GM18511 (cell line): ENCODE data around the gene SOST.

Experiments used
- ATAC-seq: cut with Tn5 transposase; IDR thresholded peaks from one replicate; pipeline ENCODE4 v1.9.1; 2021; ENCODE audit warnings: mild to moderate bottlenecking, moderate library complexity; ENCODE audit not compliant: unreplicated experiment

Gene SOST

GRCh38 chr17:43774304-43775250, 16.0 kb upstream of the SOST start:
- ATAC-seq, result no peak

DNA sequence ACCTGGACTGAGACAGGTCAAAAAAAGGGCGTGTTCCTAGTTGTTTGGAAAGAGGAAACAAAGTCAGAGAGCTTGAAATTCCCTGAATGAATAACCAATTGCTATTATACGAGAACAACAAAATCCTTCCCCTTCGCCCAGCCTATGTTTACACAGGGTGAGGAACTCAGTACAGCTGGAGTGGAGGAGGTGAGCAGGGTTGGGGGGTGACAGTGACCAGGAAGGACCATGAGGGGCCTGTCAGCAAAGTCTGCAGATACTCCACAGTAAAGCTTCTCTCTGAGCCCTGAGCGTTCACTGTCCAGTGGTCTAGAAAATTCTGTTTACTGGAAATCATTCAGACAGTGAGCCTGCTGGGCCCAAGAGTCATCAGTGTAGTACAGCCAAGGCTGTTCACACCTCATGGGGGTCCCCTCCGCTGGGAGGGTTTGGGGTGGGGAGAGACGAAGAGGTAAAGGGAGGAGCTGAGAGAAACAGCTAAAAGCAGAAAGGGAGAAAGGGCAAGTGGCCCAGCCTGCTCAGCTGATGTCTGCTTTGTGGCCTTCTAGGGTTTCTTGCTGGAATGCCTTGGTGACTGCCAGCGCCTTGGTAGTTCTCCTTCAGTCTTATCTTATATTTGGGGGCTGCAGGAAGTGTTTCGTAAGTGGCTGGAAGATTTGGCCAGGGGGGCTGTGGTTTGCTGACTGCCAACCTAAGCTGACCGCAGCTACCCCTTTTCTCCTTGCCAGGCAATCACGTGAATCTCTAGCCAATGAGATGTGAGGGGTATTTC, 14.5 kb upstream of the SOST start:
- ATAC-seq, result no peak

DNA sequence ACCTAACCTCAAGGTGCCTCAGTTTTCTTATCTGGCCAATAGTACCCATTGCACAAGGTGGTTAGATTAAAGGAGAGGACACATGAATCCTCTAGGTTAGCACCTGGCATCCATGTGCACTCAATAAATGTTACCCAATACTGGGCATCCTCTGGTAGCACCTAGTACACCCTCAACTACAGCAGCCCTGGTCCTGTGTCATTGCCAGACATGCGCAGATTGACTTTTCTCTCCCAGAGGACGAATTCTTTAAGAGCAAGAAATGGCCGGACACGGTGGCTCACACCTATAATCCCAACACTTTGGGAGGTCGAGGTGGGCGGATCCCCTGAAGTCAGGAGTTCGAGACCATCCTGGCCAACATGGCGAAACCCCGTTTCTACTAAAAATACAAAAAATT, 12.9 kb upstream of the SOST start:
- ATAC-seq, result no peak

DNA sequence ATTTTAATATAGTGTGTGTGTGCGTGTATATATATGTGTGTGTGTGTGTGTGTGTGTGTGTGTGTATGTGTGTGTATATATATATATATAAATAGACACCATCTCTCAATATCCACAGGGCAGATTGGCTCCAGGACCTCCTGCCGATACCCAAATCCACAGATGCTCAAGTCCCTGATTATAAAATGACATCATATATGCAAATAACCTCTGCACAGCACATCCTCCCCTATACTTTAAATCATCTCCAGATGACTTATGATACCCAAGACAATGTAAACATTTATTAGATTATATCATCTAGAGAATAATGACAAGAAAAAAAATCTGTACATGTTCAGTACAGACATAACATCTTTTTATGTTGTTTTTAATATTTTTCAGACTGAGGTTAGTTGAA, 12.4 kb upstream of the SOST start:
- no peak for ATAC-seq

- no peak for ATAC-seq
These were observed 11.3 kb upstream of the SOST start for GRCh38 chr17:43769859-43770258.

DNA sequence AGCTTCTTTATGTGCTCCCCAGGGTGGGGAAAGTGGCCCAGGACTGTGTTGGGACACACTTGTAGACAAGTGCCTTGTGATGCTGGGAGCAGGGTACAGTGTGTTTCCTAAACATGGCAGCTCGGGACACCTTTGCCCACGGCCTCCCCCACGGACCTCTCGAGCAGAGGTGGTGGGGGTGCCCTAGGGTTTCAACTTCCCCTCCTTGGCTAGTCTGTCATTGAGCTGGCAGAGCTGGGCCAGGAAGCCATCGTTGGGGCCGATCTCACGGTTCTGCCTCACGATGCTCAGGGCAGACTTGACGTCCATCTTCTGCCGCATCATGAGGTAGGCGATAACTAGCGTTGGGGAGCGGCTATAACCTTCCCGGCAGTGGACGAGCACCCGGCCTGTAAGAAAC, 10.8 kb upstream of the SOST start:
- ATAC-seq, result no peak

GRCh38 chr17:43768943-43769342, 10.4 kb upstream of the SOST start:
- ATAC-seq, result no peak

DNA sequence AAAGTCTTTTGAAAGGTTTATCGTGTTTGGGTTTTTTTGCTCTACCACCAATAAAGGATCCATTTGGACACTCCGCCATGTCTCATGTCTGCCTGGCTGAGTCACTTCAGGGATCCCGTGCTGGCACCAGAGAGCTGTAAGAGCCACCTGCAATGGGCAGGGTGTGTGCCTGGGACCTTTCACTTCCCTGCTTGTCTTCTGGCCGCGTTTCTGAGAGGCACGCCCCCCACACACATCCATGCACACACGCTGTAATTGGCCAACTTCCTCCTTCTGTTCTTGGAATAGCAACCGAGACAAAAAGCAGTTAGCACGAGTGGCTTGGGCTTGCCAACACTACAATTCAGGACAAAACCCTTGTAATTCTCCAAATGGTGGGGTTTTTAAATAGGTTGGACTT, 9.8 kb upstream of the SOST start:
- ATAC-seq, result no peak

GRCh38 chr17:43767713-43768059, 9.1 kb upstream of the SOST start:
- no peak for ATAC-seq

- ATAC-seq, result no peak
These were observed 8.6 kb upstream of the SOST start for GRCh38 chr17:43767053-43767712.

GRCh38 chr17:43766413-43767052, 7.9 kb upstream of the SOST start:
- ATAC-seq, result no peak

- ATAC-seq, result no peak
These were observed 1.8 kb upstream of the SOST start for GRCh38 chr17:43760254-43760852.

DNA sequence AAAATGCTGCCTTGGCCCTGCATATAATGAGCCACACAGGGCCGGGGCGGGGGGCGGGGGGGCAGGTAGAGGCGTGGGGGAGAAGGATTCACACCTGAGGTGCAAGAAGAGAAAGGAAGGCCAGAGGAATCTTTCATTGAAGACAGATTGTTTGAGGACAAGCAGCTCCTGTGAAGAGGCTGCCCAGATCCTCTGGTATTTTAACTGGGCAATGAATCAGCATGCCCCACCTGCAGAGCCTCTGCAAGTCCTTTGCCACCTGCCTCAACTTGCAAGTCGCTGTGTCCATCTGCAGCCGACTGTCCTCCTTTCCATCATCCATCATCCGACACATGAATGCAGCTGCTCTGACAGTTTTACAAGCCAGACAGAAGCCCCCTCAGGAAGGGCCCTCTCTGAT, 1.2 kb upstream of the SOST start:
- no peak for ATAC-seq

DNA sequence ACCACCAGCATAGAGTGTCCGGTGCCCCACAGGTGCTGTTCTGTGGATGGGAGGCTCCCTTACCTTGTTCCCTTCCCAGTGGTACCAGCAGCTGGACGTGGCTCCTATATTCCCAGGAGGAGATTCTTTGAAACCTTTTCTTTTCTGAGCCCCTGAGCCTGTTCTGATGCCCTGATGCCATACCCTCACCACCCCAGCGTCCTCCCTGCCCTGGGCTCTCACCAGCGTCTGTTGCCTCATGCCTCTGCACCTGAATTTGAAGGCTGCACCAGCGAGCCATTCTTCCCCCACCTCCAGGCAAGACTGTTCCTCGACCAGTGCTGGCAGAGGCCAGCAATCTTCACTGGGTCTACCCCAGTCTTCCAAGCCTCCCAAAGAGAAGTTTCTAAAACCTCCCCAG, 505 bp downstream of the SOST start:
- no peak for ATAC-seq

DNA sequence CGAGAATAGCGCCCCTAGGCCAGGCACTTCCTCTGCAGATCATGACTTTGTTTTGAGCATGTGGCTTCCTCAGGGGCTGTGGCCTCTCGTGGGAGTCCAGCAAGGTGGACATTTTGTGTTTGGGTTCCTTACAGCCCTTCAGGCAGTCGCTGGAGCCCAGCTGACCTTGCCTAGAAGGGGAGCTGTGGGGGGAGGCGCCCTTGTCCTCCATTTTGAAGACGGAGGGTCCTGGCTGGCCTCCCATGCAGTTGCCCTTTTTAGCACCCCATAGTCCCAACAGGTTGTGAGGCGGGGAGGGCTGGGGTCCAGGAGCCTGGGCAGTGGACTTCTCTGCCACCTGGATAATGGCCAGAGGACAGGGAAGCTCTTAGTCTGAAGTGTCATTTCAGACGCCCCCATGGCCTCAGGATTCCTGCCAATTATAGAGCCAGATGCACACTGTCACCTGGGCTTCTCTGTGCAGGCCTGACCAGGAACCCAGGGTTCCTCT, 1.4 kb downstream of the SOST start:
- no peak for ATAC-seq

DNA sequence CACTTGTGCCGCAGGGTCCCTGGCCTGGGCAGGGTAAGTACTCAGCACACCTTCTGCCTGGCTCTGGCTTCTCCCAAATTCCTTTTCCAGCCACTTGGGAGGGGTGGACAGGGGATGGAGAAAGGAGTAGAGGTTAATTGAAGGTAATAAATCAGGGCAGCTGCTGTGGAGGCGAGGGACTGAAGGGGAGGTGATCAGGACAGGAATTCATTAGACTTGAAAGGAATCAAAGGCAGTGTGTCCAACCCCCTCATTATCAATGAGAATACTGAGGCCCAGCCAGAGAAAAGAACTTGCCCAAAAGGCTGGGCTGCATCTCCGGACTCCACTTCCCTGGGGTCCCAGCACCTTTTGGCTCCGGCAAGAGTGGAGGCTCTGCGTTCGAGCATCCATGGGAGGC, 2.4 kb downstream of the SOST start:
- no peak for ATAC-seq

DNA sequence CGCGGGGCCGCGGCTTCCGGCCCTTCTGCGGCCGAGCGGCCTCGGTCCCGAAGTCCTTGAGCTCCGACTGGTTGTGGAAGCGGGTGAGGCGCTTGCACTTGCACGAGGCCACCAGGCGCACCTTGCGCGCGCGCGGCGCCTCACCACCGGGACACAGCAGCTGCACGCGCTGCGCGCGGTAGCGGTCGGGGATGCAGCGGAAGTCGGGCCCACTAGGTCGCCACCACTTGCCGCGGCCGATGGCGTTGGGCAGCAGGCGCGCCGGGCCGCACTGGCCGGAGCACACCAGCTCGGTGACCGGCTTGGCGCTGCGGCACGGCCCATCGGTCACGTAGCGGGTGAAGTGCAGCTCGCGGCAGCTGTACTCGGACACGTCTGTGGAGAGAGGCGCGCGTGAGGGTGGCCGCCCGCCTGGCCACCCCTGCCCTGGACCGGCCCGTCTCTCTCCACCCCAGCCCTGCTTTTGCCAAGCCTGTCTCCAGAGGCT, 3.2 kb downstream of the SOST start:
- no peak for ATAC-seq

- ATAC-seq, result no peak
These were observed 3.6 kb downstream of the SOST start for GRCh38 chr17:43754947-43755346.

DNA sequence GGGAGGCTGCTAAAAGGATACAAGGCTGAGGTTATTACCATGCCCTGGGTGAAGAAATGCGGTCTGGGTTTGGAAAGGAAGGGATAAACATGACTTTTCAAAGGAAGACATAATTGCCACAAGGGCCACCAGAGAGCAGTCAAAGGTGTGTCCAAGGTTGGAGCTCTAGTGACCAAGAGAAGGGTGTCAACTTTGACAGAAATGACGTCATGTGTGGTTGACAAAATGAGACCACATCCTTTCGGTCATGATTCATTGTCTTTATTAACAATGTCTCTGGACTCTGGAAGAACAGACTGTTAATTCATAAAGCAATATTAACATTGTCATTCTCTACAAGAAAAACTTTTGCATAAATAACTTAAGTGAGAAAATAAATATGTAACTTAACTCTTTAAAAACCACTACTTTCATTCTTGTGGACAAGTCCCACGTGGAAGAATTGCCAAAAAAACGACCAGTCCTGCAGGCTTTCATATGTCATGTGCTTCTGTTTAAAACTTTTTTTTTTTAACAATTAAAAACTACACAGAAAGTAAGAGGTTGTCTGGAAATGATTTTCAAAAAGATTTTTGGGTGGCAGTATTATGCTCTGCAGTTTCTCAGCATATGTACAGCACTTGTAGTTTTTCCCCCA, 5.0 kb downstream of the SOST start:
- no peak for ATAC-seq

DNA sequence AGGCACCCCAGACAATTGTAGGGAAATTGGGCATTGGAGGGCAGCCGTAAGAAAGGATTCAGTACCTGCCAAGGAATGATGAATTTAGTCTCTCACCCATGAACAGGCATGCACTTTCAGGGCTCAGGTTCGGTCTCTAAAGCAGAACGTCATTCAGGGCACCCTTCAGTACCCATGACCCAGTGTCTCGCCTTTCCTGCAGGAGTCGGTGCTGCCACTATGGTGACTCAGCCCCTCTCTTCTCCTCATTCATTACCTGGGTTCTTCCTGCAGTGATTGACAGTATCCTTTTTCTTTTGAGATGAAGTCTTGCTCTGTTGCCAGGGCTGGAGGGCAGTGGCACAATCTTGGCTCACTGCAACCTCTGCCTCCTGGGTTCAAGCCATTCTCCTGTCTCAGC, 8.4 kb downstream of the SOST start:
- no peak for ATAC-seq
